HG02623 (cell line): ENCODE data around the gene ANXA4.
A peak's percentile ranks its signal among the peaks of the same experiment; 100 is the strongest.
"Not testable (repeated sequence)": the region's sequence is repeated elsewhere in the genome, so short reads cannot be mapped to it uniquely, and the experiment has no call there.

Source experiments
- ATAC-seq: cut with Tn5 transposase; IDR thresholded peaks from one replicate; pipeline ENCODE4 v1.9.1; 2021; ENCODE audit warnings: moderate library complexity; ENCODE audit not compliant: unreplicated experiment

Gene ANXA4

DNA sequence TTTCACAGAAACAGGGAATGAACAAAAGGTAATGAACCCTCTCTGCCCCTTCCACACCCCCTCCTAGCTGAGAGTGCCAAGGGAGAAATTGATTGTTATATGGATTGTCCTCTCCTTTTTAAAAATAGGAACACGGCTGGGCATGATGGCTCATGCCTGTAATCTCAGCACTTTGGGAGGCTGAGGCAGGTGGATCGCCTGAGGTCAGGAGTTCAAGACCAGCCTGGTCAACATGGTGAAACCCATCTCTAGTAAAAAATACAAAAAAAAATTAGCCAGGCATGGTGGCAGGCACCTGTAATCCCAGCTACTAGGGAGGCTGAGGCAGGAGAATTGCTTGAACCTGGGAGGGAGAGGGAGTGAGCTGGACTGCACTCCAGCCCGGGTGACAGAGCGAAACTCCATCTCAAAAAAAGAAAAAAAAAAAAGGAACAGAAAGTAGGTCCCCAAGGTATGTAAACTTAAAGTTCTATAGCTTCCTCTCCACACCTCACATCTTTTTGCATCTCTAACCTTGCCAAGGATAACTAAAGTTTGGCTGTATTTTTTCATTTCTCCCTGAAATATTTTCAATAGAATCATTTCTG, 60.9 kb downstream of the ANXA4 start:
- not testable (repeated sequence) for ATAC-seq

DNA sequence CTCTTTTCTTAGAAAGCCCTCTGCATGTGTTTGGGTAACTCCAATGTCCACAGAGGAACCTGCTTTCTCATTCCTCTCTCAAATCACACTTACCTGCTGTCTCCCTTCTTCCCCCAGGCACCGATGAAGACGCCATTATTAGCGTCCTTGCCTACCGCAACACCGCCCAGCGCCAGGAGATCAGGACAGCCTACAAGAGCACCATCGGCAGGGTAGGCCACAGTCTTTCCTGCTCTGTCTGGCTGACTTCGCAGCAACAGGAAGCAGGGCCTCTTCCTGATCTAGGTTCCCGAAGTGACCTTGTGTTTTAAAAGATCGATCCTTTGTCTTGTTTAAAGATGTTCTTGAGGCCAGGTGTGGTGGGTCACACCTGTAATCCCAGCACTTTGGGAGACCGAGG, 62.5 kb downstream of the ANXA4 start:
- ATAC-seq: no peak

DNA sequence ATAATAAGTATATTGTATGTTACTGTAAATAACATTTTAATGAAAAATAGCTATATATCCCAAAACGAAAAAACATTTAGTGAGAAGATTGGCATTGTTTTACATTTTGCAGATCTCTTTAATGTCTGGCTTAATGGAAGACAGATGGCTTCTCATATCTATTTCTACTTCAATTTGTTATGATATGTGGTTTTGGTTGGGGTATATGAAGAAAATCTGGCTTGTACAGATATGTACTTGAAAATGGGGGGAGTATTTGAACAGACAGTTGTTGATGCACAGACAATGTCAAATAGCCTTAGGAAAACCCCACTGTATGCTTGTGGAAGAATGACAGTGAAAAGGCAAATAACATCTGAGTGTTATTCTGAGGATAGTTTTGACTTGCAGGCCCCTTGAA, 64.0 kb downstream of the ANXA4 start:
- no peak for ATAC-seq

DNA sequence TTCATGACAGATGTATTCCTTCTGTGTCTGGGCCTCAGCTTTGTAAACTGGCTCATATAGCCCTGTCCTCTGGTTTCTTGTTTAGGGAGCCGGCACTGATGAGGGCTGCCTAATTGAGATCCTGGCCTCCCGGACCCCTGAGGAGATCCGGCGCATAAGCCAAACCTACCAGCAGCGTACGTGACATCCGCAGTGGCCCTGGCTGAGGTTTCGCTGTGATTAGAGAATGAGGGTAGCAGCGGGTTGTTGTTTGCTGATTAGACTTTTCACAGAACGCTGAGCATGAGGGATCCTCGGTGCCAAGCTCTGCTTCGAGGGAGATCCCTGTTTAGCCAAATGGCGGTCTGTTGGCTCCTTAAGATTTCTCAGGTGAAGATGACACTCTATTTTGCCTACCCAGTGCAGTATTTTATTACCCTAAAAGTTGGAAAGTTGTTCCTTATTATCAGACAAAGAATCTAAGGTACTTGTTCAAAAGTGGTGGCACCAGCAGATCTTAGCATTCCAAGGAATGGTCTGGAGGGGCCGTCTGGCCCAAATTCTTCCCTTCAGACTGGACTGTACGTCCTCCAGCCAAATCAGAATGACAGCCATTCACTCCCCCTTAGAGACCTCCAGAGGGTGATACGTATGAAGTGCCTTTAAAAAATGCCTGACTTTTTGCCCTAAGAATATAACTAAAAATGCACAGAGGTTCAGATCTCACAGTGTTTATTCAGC, 66.0 kb downstream of the ANXA4 start:
- no peak for ATAC-seq

DNA sequence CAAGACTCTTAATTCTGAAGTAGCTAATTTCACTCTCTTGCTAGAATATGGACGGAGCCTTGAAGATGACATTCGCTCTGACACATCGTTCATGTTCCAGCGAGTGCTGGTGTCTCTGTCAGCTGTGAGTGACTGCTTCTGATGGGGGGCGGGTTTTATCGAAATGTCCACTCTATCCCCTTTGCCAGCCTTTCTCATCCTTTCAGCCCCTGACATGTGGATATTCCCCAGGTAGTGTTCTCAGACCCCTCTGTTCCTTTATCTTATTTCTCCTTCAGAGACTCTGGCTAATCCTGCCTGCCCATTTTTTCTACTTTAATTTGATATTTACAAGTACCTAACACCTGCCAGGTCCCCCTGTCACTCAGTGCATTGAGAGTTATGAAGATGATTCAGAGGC, 68.6 kb downstream of the ANXA4 start:
- no peak for ATAC-seq

DNA sequence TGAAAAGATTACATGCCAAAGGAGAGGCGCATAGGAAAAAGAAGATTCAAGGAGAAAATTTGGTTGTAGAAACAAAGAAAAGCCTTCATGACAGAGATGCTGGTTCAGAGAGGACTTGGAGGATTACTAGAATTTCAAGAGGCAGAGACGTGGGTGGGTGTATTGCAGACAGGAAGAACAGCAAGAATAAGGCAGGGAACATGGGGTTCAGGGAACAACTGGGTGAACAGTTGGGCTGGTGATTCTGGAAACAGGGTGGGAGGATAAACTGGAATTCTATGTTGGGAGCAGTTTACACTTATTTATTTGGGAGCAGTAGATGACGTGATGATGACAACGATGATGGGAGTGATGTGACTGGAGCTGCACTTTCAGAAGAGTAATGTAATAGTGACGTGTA, 69.1 kb downstream of the ANXA4 start:
- ATAC-seq: no peak

DNA sequence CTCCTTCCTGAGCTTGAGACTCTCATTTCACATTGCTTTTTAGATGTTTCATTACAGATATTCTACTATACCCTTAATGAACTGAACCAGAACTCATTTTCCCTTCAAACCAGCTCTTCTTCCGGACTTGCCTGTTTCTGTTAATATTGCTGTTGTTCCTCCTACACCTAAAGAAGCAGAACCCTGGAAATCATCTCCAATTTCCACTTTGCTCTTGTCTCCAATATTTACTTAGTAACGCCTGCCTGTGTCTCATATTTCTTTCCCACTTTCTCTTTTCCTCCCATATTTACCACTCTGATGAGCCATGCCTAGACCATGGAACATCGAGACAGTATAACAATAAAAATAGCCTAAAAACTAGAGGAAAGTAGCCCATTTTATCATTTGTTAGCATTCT, 69.7 kb downstream of the ANXA4 start:
- ATAC-seq: no peak

DNA sequence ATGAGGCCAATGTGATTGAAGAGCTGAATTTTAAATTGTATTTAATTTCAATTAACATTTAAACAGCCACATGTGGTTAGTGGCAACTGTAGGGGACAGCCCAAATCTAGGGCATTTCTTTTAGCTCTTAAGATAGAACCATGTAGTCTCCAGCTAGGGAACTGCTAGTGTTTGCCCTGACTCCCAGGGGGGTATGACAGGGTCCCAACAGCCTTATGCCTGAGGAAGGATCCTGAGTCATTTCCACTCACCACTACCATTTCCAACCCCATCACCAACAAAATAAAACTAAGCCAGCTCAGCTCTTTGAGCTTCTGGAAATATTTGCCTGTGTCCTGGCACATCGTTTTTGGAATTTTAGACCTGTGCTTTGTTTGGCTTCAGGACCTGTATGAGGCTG, 73.8 kb downstream of the ANXA4 start:
- ATAC-seq: no peak

DNA sequence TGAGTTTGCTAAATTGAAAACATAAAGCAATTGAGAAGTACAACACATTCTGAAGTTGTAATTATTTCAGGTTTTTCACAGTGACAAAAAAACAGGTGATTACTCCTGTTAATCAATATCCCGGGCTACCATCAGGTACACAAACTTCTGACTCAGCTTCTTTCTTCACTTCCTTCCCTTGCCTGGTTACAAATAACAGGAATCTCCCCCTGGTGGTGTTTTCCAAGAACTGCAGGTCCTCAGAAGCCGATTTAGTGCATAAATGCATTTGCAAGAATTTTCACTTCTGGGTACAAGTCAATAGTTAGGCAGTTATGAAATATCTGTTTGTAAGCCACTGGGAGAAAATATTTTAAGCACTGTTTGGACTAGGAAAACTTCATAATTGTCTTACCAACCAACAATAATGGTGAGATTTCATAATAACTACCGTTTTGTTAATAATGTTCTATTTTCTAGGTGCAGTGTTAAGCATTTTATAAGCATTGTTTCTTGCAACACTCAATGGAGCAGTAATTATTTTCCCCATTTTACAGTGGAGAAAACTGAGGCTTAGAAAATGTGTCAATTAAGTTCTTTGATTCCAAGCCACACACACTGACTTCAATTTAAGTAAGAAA, 75.1 kb downstream of the ANXA4 start:
- no peak for ATAC-seq

DNA sequence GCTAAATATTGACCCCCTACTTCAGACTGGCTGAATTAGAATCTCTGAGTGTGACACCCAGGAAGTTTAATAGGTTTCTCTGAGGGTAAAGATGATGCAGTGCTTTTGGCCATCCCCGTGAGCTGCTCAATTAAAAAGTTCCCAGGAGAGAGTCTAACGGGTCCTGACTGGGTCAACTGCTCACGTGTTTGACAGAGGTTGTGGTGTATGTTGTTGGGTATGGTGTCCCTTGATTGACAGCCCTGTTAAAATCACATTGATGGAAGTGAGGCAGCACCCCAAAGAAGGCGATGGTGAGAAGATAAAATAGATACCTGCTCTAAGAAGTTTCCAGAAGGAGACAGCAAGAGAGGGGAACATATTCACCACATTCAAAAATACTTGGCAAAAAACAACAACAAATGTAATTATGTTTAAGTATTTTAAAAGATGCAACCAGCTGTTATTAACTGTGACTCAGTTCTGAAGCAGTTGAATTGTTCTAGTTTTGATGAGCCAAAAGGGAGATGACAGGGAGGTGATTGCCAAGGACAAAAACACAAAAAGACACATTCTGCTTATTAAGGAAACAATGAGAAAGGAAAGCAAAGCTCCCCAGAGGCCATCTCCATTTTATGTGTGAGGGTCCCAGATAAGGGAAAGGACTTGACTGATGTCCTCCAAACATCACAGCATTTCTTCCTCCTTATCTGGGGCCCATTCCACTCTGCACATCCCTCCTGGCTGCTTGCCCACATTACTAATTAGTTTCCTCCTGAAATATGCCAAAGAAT, 76.0 kb downstream of the ANXA4 start:
- ATAC-seq: no peak

DNA sequence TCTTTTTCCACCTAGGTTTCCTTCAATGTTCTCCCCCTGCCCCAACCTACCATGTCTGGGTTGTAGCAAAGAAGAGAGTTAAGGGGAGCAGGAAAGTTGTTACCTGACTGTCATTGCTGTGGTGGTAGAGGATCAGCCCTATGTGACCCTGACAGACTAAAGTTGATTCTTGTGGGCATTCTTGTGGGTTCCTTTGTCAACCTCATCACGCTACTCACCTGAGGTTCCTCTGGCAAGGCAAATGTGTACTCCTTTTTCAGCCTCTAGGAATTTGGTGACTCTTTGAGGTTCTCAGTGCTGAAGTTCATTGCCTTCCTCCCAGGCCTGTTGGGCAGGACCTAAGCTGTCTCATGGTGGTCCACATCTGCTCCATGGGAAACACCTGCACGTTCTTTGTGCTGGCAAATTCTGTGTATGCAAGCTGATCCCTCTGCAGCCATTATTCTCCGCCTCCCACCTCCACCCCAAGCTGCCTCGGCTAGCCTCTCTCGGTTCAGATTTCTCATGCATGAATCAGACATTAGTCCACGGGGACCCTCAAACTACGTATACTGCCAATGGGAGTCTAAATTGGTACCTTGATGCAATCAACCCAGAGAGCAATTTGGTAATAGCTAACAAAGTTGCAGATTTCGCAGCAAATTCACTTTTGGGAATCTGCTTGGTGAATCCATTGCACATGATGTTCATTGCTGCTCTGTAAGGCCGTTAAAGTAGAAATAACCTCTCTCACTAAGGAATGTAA, 86.0 kb downstream of the ANXA4 start:
- ATAC-seq: no peak

DNA sequence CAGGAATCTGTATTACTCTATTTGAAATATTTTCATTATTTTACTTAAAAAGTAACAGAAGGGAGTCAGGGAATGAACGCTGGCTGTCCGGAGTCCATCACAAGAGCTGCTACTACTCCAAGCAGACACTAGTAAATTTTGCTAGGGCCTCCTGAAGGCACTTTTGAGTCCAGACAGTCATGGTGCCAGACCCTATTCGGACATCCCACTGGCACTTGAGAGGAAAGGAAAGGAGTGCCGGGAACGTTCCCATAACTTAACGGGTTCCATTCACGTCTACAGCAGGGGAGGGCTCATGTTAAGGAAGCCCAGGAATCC, 87.0 kb downstream of the ANXA4 start:
- peak; percentile 1 for ATAC-seq

DNA sequence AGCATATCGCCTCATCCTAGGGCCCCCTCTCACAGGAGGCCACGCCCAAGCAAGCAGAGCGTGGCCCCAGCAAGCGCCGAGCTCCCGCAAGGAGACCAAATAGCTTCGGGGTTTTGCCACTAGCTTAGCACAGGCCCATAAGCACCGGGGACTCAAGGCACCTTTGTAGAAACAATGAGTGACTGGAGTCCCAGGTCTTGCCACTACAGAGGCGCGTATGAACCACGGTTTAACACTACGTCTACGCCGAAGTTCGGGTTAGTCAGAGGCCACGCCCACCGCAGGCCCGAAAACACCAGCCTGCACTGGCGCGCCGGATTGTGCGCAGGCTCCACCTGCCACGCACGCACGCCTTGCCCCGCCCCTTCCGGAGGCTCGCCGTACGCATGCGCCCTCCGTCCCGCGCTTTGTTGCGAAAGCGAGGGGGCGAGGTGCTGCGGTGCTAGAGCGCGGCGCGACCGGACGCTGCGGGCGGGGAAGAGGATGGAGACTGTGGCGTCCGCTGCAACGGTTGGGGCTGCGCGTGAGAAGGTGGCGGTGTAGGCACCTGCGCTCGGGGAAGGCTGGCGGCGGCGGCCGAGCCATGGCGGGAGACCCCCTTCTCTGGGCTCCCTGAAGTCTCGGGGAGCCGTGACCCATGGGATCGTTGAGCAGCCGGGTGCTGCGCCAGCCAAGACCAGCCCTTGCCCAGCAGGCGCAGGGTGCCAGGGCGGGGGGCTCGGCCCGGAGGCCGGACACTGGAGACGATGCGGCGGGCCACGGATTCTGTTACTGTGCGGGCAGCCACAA, 87.5 kb downstream of the ANXA4 start, which contains the start of gene GMCL1:
Gene GMCL1 (plus strand): TSS at position 405 of the 789 bp plus-strand sequence. CDS start 233 bp downstream, at position 638.
- ATAC-seq: peak; percentile 88

DNA sequence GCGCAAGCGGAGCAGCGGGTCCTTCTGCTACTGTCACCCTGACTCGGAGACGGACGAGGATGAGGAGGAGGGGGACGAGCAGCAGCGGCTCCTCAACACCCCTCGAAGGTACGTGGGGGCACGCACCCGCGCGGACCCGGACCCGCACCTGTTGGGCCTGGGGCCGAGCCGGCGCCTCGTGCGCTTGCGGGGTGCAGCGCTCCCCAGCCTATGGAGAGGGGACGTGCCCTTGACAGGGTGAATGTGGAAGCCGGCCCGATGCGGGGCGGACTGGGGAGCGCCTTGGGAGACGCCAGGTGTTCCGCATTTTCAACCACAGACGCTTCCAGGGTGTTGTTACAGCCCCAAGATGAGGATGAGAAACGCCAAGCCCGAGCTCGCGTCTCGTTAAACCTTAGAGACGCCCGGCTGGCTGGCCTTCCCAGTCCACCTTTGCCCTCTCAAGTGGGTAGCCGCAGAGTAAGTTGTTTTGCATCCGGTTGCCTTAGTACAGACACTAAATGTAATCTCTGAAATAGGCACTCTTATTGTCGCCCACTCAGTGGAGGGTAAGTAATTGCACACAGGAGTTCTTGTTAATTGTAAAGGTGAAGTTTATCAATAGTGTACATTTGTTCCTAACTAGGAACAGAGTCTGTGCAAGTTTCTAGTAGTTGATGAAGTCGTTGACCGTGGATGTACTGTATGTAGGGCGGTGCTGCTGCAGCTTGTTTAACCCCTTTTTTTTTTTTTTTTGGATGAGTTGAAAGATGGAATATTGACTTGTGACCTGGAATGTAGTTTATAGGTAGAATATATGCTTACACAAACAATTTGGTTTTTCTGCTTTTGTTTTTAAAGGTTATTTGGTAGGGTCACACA, 88.3 kb downstream of the ANXA4 start:
- ATAC-seq: peak; percentile 11

DNA sequence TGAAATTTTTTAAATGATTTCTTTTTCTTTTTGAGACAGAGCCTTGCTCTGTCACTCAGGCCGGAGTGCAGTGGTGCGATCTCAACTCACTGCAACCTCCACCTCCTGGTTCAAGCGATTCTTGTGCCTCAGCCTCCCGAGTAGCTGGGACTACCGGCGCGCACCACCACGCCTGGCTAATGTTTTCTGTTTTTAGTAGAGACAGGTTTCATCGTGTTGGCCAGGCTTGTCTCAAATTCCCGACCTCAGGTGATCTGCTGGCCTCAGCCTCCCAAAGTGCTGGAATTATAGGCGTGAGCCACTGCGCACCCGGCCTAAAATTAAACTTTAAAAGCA, 88.9 kb downstream of the ANXA4 start:
- ATAC-seq: not testable (repeated sequence)

DNA sequence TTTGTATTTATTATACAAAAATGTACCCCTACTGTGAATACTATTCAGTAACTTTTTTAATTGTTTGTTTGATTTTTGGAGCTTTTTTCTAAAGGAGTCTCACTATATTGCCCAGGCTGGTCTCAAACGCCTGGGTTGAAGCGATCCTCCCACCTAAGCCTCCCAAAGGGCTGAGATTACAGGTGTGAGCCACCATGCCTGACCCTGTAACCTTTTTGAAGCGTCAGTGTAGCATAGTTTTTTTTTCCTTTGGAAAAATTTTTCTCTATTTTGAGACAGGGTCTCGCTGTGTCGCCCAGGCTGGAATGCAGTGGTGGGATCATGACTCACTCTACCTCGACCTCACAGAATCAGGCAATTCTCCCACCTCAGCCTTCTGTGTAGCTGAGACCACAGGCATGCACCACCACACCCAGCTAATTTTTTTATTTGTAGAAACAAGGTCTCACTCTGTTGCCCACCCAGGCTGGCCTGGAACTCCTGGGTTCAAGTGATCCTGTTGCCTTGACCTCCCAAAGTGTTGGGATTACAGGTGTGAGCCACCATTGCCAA, 89.5 kb downstream of the ANXA4 start:
- ATAC-seq: no peak

DNA sequence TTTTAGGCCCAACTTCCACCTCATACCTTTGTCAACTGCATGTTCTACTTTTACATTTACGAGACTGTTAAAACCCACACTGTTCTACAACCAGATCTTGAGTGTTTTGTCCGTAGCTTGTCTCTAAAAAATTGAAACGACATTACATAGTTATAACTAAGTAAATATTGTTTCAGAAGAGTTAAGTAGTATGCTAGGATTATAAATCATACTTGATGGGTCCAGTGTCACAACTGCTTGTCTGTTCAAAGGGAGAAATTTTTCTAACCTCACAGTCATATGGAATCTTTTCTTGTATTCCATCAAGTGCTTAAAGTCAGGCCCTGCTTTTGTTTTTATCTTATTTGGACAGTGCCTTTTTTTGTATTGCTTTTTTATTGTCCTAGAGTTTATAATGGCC, 91.8 kb downstream of the ANXA4 start:
- ATAC-seq: no peak

DNA sequence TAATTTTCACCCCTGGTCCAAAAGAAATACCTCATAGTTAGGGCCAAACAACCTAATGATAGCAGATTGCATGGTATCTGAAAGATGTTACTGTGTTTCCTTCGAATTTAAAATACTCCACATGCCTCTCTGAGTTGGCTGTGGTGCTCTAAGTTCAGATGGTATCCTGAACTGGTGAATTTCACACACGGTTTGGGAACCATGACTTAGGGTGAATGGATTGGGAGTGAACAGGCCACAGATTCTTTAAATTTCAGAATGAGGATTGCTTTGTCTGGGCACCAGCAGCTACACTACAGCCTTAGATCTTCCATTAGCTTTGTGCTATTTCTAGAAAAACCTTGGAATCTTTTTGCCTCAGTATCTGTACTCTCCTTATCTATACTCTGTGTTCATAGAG, 93.7 kb downstream of the ANXA4 start:
- ATAC-seq: no peak

DNA sequence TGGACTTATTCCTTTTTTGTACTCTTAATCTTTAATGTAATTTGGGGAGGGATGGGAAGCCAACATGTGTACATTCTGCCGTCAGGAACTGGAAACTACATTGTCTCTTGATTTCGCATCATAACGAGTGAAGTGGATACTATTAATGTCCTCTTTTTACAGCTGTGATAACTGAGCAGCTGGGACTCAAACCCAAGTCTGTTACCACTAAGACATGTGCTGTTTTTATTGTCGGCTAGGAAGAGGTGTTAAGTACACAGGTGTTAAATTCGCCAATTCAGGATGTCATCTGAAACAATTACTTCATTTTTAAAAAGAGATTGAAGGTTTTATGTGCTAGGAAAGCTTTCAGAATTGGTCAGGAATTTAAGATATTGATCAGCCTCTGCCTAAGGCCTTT, 94.4 kb downstream of the ANXA4 start:
- no peak for ATAC-seq
